Motor neuron (in vitro differentiated cells): ENCODE data around the gene FXYD3. TPM values are rescaled to one million over a fixed set of nuclear protein-coding genes. Genes with fewer than 3 reads are reported as not detected.

Source experiments
- ATAC-seq, 8 experiments: fragments of 200-7000 bp; cut with Tn5 transposase; replicated peaks in 6 of 8; 2 replicates each; pipeline ENCODE4 v1.8.0; 2021; ENCODE audit warnings: mild to moderate bottlenecking in 8 of 8, moderate library complexity in 8 of 8
- H3K27ac ChIP-seq, 2 donors: fragments of 250-450 bp; sonication (Bioruptor Pico); 2 replicates each; pipeline ENCODE4 v1.9.0; 2021; ENCODE audit warnings: antibody characterized with exemption in 2 of 2, mild to moderate bottlenecking in 2 of 2, moderate library complexity in 1 of 2
- H3K4me1 ChIP-seq, 2 donors: fragments of 250-450 bp; sonication (Bioruptor Pico); replicated peaks in 1 of 2; 2 replicates each; pipeline ENCODE4 v1.6.1; 2021; ENCODE audit warnings: antibody characterized with exemption in 2 of 2, mild to moderate bottlenecking in 2 of 2, moderate library complexity in 1 of 2
- H3K4me3 ChIP-seq, 5 donors: fragments of 250-450 bp; sonication (Bioruptor Pico); 2 replicates each; pipeline ENCODE4 v1.9.0; 2021; ENCODE audit warnings: antibody characterized with exemption in 5 of 5, mild to moderate bottlenecking in 5 of 5, moderate library complexity in 4 of 5
- WGBS, 10 experiments: fragments of 450-650 bp; shearing (Covaris generic); methylation state at CpG; one replicate each; pipeline ENCODE4 v1.0.0; 2022; 5-methylcytosine and 5-hydroxymethylcytosine counted together
- in situ Hi-C, 9 experiments: fragments of 400-800 bp; cut with MboI; loops; one replicate each; pipeline ENCODE4 v1.15.0; 2021; ENCODE audit warnings: low sequenced_read_pairs in 9 of 9, low pct_unique_long_range_greater_than_20kb in 2 of 9; ENCODE audit not compliant: unreplicated experiment in 9 of 9
- total RNA-seq, 8 experiments: library from RNA; unstranded; fragments of 300-600 nt; gene quantifications; 2 replicates each; pipeline versions ENCODE4 v1.2.3 to v1.2.4, GENCODE V29; 2022

FXYD3 gene
- total RNA-seq, 8 experiments from 2014 or later: 0.25 to 2.0 (median 1.1) TPM; not detected in 3

- no peak overlapping the region for H3K4me3 ChIP-seq
- in situ Hi-C loops: no loop called here
- H3K27ac ChIP-seq: no peak overlapping the region
- ATAC-seq: no peak
- 0 to 83% (median 72%) methylated on average over 1 to 6 of the region's 11 CpGs; no CpG with 5 or more reads in 6 of the 10 experiments for WGBS, 10 experiments
- H3K4me1 ChIP-seq: peaks cover 44 to 45% of the 10 kb centered on the region in 2 donors
Observed at GRCh38 chr19:35136231-35136630, 20.6 kb downstream of the FXYD3 start.

- in situ Hi-C loops: no loop called here
- no peak for ATAC-seq
- H3K4me3 ChIP-seq: no peak overlapping the region
- H3K4me1 ChIP-seq: peaks cover 45% of the 10 kb centered on the region in 2 donors
- WGBS, 10 experiments: 25 to 100% (median 86%) methylated on average over 1 to 4 of the region's 9 CpGs; no CpG with 5 or more reads in 1 of the 10 experiments
- H3K27ac ChIP-seq: no peak overlapping the region
Observed at GRCh38 chr19:35136977-35137702, 21.5 kb downstream of the FXYD3 start.

GRCh38 chr19:35138305-35138892 is 22.8 kb downstream of the FXYD3 start, which contains the start of gene FXYD1:
FXYD1 (plus strand) TSS chr19:35138824; CDS start chr19:35140080, 1,256 bp downstream.
- Histone ChIP-seq H3K27ac (peak within 1 kb of the TSS; percentile 13 to 53), H3K4me3 (peak within 1 kb of the TSS in 1 of 5 donors; percentile 1), H3K4me1 (peaks cover 49% of the 10 kb centered on the region in 2 donors)
- WGBS, 10 experiments: 0 to 100% methylated on average over 1 of the region's 18 CpGs; no CpG with 5 or more reads in 8 of the 10 experiments
- in situ Hi-C loops: no loop called here
- ATAC-seq: peak in 2 of 8 experiments; percentile 1

- in situ Hi-C loops: no loop called here
Observed at GRCh38 chr19:35140207-35140961, 24.8 kb downstream of the FXYD3 start.

GRCh38 chr19:35140962-35141836 is 25.6 kb downstream of the FXYD3 start:
- in situ Hi-C loops: no loop called here
- Histone ChIP-seq H3K4me3 (peak overlapping the region in 4 of 5 donors; percentile 6 to 20 (median 16)), H3K4me1 (peaks cover 44 to 45% of the 10 kb centered on the region in 2 donors), H3K27ac (peak overlapping the region in 1 of 2 donors; percentile 12)
- peak; percentile 53 to 86 (median 60) for ATAC-seq
- 0 to 42% (median 33%) methylated on average over 1 to 8 of the region's 48 CpGs; no CpG with 5 or more reads in 4 of the 10 experiments for WGBS, 10 experiments

More at GRCh38 chr19:35140207-35140961, 24.8 kb downstream of the FXYD3 start:
- peak overlapping the region in 1 of 2 donors; percentile 12 for H3K27ac ChIP-seq
- peak overlapping the region in 4 of 5 donors; percentile 6 to 20 (median 16) for H3K4me3 ChIP-seq
- WGBS, 10 experiments: 28 to 100% (median 60%) methylated on average over 1 to 3 of the region's 12 CpGs; no CpG with 5 or more reads in 5 of the 10 experiments
- H3K4me1 ChIP-seq: peaks cover 47 to 49% of the 10 kb centered on the region in 2 donors
- ATAC-seq: no peak

GRCh38 chr19:35141837-35142605 is 26.4 kb downstream of the FXYD3 start:
- no peak for ATAC-seq
- 20 to 71% (median 60%) methylated on average over 1 to 6 of the region's 21 CpGs; no CpG with 5 or more reads in 2 of the 10 experiments for WGBS, 10 experiments
- peaks cover 44 to 45% of the 10 kb centered on the region in 2 donors for H3K4me1 ChIP-seq

GRCh38 chr19:35142606-35143230 is 27.1 kb downstream of the FXYD3 start:
- in situ Hi-C loops: no loop called here
- H3K4me3 ChIP-seq: peak overlapping the region; percentile 45 to 76 (median 50)
- H3K4me1 ChIP-seq: peaks cover 44 to 45% of the 10 kb centered on the region in 2 donors
- H3K27ac ChIP-seq: peak overlapping the region in 1 of 2 donors; percentile 63
- peak in 6 of 8 experiments; percentile 3 to 52 (median 32) for ATAC-seq
- no CpG with 5 or more reads among the region's 46 CpGs for WGBS, 10 experiments

More at GRCh38 chr19:35141837-35142605, 26.4 kb downstream of the FXYD3 start:
- H3K27ac ChIP-seq: no peak overlapping the region
- in situ Hi-C loops: no loop called here
- H3K4me3 ChIP-seq: peak overlapping the region; percentile 45 to 76 (median 50)

GRCh38 chr19:35143231-35143715 is 27.6 kb downstream of the FXYD3 start, which contains the start of gene FXYD7:
FXYD7 (plus strand) TSS chr19:35143255; CDS start chr19:35143334, 79 bp downstream.
- in situ Hi-C loops: no loop called here

GRCh38 chr19:35143818-35144217 is 28.2 kb downstream of the FXYD3 start:
- in situ Hi-C loops: no loop called here
- H3K27ac ChIP-seq: peak overlapping the region in 1 of 2 donors; percentile 63
- peak in 5 of 8 experiments; percentile 0 to 9 (median 4) for ATAC-seq
- WGBS, 10 experiments: 0 to 61% (median 22%) methylated on average over 2 to 3 of the region's 3 CpGs; no CpG with 5 or more reads in 2 of the 10 experiments
- H3K4me1 ChIP-seq: peaks cover 35 to 38% of the 10 kb centered on the region in 2 donors
- peak overlapping the region; percentile 45 to 76 (median 50) for H3K4me3 ChIP-seq

More at GRCh38 chr19:35143231-35143715, 27.6 kb downstream of the FXYD3 start, which contains the start of gene FXYD7:
- WGBS, 10 experiments: no CpG with 5 or more reads among the region's 31 CpGs
- Histone ChIP-seq H3K4me3 (peak within 1 kb of the TSS; percentile 45 to 76 (median 50)), H3K4me1 (peaks cover 40 to 43% of the 10 kb centered on the region in 2 donors), H3K27ac (peak within 1 kb of the TSS; percentile 18 to 63)
- peak in 5 of 8 experiments; percentile 49 to 67 (median 54) for ATAC-seq

GRCh38 chr19:35144259-35144599 is 28.6 kb downstream of the FXYD3 start:
- peaks cover 31 to 34% of the 10 kb centered on the region in 2 donors for H3K4me1 ChIP-seq
- in situ Hi-C loops: no loop called here
- WGBS, 10 experiments: 0 to 8% methylated on average over 2 of the region's 6 CpGs; no CpG with 5 or more reads in 8 of the 10 experiments
- peak overlapping the region in 1 of 2 donors; percentile 63 for H3K27ac ChIP-seq
- peak overlapping the region; percentile 45 to 76 (median 50) for H3K4me3 ChIP-seq
- no peak for ATAC-seq
